GM12801 (cell line): Measurements from ENCODE around the gene ADH5.

Experiments
- CTCF ChIP-seq: IDR thresholded peaks from one replicate; pipeline ENCODE4 v1.5.1; 2011; ENCODE audit warnings: control low read depth; ENCODE audit not compliant: insufficient read length; ENCODE audit errors: extremely low read depth

Gene ADH5

DNA sequence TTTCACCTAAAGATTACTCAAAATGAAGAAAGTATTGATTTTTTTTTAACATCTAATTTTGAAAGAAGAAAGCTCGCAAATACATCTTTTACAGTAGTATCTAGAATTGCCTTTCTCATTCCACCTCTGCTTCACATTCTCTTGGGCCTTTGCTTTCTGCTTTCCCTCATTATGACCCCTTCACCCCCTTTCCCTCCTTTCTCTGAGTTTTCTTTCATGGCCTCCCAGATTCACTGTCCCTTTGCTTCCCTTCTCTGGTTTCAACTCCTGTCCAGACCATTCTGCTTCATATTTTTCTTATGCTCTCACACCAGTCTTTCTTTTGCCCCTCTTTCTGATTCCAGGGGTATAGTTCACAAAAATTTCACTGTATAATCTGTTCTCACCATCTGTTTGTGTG is 29.0 kb downstream of the ADH5 start:
- no peak for TF ChIP-seq CTCF

GRCh38 chr4:99058228-99058627 is 30.4 kb downstream of the ADH5 start:
- TF ChIP-seq CTCF, result no peak

DNA sequence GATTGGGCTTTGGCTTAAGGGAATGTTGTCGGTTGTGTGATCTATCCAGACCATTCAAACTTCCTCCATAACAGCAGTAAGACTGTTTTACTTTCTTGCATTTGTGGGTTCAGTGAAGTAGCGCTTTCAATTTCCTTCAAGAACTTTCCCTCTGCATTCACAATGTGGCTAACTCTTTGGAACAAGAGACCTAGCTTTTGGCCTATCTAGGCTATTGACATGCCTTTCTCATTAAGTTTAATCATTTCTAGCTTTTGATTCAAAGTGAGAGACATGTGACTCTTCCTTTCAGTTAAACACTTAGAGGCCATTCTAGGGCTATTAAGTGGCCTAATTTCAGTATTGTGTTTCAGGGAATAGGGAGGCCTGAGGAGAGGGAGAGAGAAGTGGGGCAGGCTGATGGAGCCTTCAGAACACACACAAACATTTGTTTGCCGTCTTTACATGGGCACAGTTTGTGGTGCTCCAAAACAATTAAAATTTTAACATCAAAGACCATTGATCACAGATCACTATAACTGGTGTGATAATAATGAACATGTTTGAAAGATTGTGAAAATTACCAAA is 34.1 kb downstream of the ADH5 start:
- TF ChIP-seq CTCF, result no peak

DNA sequence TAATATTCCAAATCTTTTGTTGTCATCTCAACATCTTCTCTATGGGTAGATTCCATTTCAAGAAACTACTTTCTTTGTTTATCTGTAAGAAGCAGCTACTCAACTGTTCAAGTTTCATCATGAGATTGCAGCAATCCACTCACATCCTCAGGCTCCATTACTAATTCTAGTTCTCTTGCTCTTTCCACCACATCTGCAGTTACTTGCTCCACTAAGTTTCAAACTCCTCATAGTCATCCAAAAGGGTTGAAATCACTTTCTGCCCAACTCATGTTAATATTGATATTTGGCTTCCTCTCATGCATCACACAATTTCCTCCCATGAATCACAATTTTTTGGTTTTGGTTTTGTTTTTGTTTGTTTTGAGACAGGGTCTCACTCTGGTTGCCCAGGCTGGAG is 35.7 kb downstream of the ADH5 start:
- TF ChIP-seq CTCF, result no peak

DNA sequence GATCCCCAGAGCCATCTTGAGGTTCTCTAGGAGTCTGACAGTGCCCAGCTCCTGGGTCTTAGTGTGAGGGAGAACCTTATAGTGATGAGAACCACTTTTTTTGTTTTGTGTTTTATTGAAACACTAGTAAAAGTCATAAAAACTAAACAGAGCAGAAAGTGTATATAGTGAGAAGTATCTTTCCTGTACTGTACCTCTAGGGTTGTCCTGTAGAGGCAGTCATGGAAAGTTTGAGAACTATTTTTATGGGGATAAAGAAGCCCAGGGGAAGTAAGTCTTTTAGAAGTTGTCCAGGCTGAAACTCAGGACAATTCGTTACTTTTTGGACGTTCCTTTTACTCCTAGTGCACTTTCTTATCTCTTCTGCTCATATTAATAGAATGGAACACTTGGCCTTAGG is 40.9 kb downstream of the ADH5 start:
- no peak for TF ChIP-seq CTCF

- TF ChIP-seq CTCF, result no peak
Observed at GRCh38 chr4:99043346-99043745, 45.2 kb downstream of the ADH5 start.

- no peak for TF ChIP-seq CTCF
Observed at GRCh38 chr4:99038213-99038612, 50.4 kb downstream of the ADH5 start.

DNA sequence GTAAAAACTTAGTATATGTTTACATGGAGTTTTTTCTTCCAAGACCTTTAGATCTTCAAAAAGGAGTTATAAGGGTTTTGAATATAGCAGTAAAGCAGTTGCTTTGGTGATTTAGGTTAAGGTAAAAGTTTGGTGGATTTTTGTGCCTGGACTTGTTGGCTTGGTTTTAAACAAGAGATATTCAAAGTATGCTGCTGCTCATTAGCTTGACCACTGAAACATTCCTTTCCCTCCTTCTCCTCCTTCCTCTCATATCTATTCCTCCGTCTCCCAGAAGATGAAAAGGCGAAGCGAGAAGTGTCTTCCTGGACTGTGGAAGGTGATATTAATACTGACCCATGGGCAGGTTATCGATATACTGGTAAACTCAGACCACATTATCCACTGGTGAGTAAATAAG is 54.6 kb downstream of the ADH5 start:
- no peak for TF ChIP-seq CTCF
